H1 (cell line): ENCODE measurements around the gene EGFL6. TPM values are rescaled to one million over a fixed set of nuclear protein-coding genes. Genes with fewer than 3 reads are reported as not detected.

Experiments
- ASH2L ChIP-seq: fragments of 200-600, 300-600 bp; sonication (generic); IDR thresholded peaks from one replicate; pipeline ENCODE4 v1.7.1; 2017; ENCODE audit warnings: low read length
- ATF3 ChIP-seq: IDR thresholded peaks from 2 replicates; pipeline ENCODE4 v1.6.1; 2011; ENCODE audit warnings: low read depth, mild to moderate bottlenecking, low read length; ENCODE audit not compliant: insufficient read depth
- BRCA1 ChIP-seq: IDR thresholded peaks from 2 replicates; pipeline ENCODE4 v1.6.1; 2012; ENCODE audit warnings: low read depth, low read length, improper control_type of control experiment
- CEBPB ChIP-seq: IDR thresholded peaks from 2 replicates; pipeline ENCODE4 v1.6.1; 2012; ENCODE audit warnings: low read depth, low read length
- CHD1 ChIP-seq: IDR thresholded peaks from 2 replicates; pipeline ENCODE4 v1.6.1; 2012; ENCODE audit warnings: low read depth, low read length, improper control_type of control experiment
- CTBP2 ChIP-seq: IDR thresholded peaks from 2 replicates; pipeline ENCODE4 v1.7.0; 2011; ENCODE audit warnings: borderline replicate concordance, mild to moderate bottlenecking, moderate library complexity, mixed read lengths, low read length; ENCODE audit not compliant: insufficient read depth, insufficient read length
- E2F6 ChIP-seq: IDR thresholded peaks from 2 replicates; pipeline ENCODE4 v1.6.1; 2012; ENCODE audit warnings: inconsistent platforms
- EZH2 ChIP-seq: fragments of 200-600 bp; sonication (generic); IDR thresholded peaks from 2 replicates; pipeline ENCODE4 v1.7.1; 2012; ENCODE audit warnings: low read depth, mild to moderate bottlenecking, moderate library complexity, low read length, inconsistent platforms; ENCODE audit not compliant: severe bottlenecking
- KDM5A ChIP-seq: fragments of 200-600 bp; IDR thresholded peaks from 2 replicates; pipeline ENCODE4 v1.7.1; 2012; ENCODE audit warnings: mild to moderate bottlenecking, low read length, inconsistent platforms, mixed read lengths
- MAX ChIP-seq: IDR thresholded peaks from 2 replicates; pipeline ENCODE4 v1.6.1; 2012; ENCODE audit warnings: inconsistent platforms
- RAD21 ChIP-seq, 2 experiments: IDR thresholded peaks in 1 of 2; conservative IDR thresholded peaks in 1 of 2; 2 replicates each; pipeline ENCODE4 v1.6.1; 2011; ENCODE audit warnings: low read depth in 2 of 2, low read length in 2 of 2, improper control_type of control experiment in 1 of 2, inconsistent platforms in 1 of 2, mild to moderate bottlenecking in 1 of 2, moderate library complexity in 1 of 2
- RBBP5 ChIP-seq: IDR thresholded peaks from 2 replicates; pipeline ENCODE4 v1.7.1; 2012; ENCODE audit warnings: low read depth, mild to moderate bottlenecking, inconsistent platforms, low read length, moderate library complexity, borderline replicate concordance
- RFX5 ChIP-seq: IDR thresholded peaks from 2 replicates; pipeline ENCODE4 v1.6.1; 2011; ENCODE audit warnings: low read depth, low read length, improper control_type of control experiment, borderline replicate concordance
- SIN3A ChIP-seq, 2 experiments: IDR thresholded peaks in 1 of 2; conservative IDR thresholded peaks in 1 of 2; 2 replicates each; pipeline ENCODE4 v1.6.1; 2011 to 2012; ENCODE audit warnings: low read length in 2 of 2, improper control_type of control experiment in 1 of 2, low read depth in 1 of 2, mild to moderate bottlenecking in 1 of 2
- SIRT6 ChIP-seq: IDR thresholded peaks from one replicate; pipeline ENCODE4 v1.7.1; 2012; ENCODE audit warnings: low read length, inconsistent platforms
- SIX5 ChIP-seq: IDR thresholded peaks from 2 replicates; pipeline ENCODE4 v1.6.1; 2011; ENCODE audit warnings: mild to moderate bottlenecking, low read depth, low read length
- TAF1 ChIP-seq: IDR thresholded peaks from 2 replicates; pipeline ENCODE4 v1.6.1; 2011; ENCODE audit warnings: mild to moderate bottlenecking, low read depth, low read length
- TBP ChIP-seq: IDR thresholded peaks from 2 replicates; pipeline ENCODE4 v1.6.1; 2011; ENCODE audit warnings: low read depth, low read length, improper control_type of control experiment
- TCF12 ChIP-seq: IDR thresholded peaks from 2 replicates; pipeline ENCODE4 v1.6.1; 2011; ENCODE audit warnings: low read depth, mild to moderate bottlenecking, low read length
- YY1 ChIP-seq: IDR thresholded peaks from 2 replicates; pipeline ENCODE4 v1.6.1; 2011; ENCODE audit warnings: low read depth, mild to moderate bottlenecking, low read length
- polyA plus RNA-seq, 7 experiments: library from polyadenylated mRNA; depleted of rRNA in 3 of 7; stranded (reverse) in 5 of 7; unstranded in 2 of 7; fragments of >200 nt in 5 of 7; fragments of 200-250 nt in 2 of 7; gene quantifications; 1 replicate in 5 of 7; 2 replicates in 1 of 7; 4 replicates in 1 of 7; pipeline versions ENCODE4 v1.2.1 to v1.2.3, GENCODE V29; 2011 to 2013; ENCODE audit warnings: missing spikeins in 2 of 7, mixed read lengths in 2 of 7
- total RNA-seq: library from RNA; stranded (reverse); fragmentation: NEBNext Ultra II Directional; extraction: Animal tissue kit (Norgen Biotek cat#: 25700); gene quantifications from 2 replicates; pipeline ENCODE4 v1.2.1, GENCODE V29; 2021
- TF ChIP-seq, protein P1 (sequence below): IDR thresholded peaks from 2 replicates; pipeline ENCODE4 v1.6.1; 2011; ENCODE audit warnings: low read length, improper control_type of control experiment

Gene EGFL6
- total and polyA plus RNA-seq, 2 of the 8 experiments (the other 6 are each of a cell fraction or from before 2014, with no cell fraction given) = 0.93 to 1.1 TPM

DNA sequence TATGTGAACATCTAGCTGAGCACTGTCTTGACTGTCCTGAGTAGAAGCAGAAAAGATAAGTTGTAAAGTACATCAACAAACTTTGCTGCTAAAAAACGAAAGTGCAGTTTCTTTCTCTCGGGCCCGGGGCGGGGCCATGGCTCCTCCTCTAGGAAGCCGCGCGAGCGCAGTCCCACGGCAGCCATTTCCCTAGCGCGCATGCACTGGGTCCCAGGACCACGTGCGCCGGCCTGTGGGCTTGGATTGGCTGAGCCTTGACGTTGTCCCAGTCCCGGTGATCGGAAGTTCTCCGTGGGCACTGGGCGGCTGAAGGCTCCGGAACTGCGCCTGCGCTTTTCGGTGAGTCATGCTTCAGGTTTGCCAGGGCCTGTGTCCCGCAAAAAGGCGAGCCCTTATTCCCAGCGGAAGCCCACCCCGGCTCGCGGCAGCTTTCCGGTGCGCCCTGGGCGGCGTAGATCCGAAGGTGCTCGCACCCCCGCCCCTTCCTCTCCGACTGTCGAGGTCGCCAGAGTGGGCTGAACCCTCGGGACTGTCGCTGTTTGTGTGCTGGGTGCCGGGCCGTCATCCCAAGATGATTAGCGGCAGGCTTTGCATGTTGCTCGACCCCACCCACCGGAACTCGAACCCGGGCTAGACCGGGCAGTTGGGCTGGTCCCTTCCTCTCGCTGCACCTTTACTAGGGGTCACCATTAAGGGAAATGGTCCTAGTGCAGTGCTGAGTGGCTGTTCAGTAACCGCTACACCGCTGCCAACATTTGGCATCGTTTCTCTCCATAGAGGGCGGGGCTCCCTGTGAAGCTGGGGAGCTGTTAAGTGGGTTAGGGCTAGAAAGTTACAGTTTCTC lies 83.7 kb downstream of the EGFL6 start, which contains the start of gene TCEANC (continued):
- TF ChIP-seq RFX5 = no peak
- TF ChIP-seq CEBPB = no peak
- peak; percentile 91 for TF ChIP-seq MAX
- TF ChIP-seq KDM5A = no peak
- no peak for TF ChIP-seq SIN3A (conservative IDR thresholded peaks at IDR 0.05 in 1 of 2, IDR thresholded peaks at IDR 0.05 in 1 of 2; ENCODE audit: low read depth in 1 of 2, low read length in 2 of 2)
- no peak for TF ChIP-seq BRCA1
- TF ChIP-seq SIX5 = no peak
- peak; percentile 77 for TF ChIP-seq ASH2L
- TF ChIP-seq ATF3 = no peak
- no peak for TF ChIP-seq TBP
- TF ChIP-seq E2F6 = peak; percentile 51; the same call in 1 of the 2 replicates
- no peak for TF ChIP-seq TCF12
- no peak for TF ChIP-seq RAD21 (IDR thresholded peaks at IDR 0.05 in 1 of 2, conservative IDR thresholded peaks at IDR 0.05 in 1 of 2; ENCODE audit: low read depth in 2 of 2, low read length in 2 of 2)
- TF ChIP-seq CHD1 = no peak
- TF ChIP-seq TAF1 = no peak
- no peak for TF ChIP-seq EZH2
- TF ChIP-seq RBBP5 = no peak
- TF ChIP-seq, protein P1, sequence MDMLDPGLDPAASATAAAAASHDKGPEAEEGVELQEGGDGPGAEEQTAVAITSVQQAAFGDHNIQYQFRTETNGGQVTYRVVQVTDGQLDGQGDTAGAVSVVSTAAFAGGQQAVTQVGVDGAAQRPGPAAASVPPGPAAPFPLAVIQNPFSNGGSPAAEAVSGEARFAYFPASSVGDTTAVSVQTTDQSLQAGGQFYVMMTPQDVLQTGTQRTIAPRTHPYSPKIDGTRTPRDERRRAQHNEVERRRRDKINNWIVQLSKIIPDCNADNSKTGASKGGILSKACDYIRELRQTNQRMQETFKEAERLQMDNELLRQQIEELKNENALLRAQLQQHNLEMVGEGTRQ = peak; percentile 87
- no peak for TF ChIP-seq CTBP2
- TF ChIP-seq YY1 = peak; percentile 82; the same call in 1 of the 2 replicates
- no peak for TF ChIP-seq SIRT6
